A549 (cell line): ENCODE data around the gene PTGER4. TPM values are rescaled to one million over a fixed set of nuclear protein-coding genes. Genes with fewer than 3 reads are reported as not detected.

Experiments
- ATAC-seq, 2 experiments: fragments of 200-7000 bp in 1 of 2; fragments of >200 bp in 1 of 2; cut with Nextera tagmentation in 1 of 2; cut with Tn5 transposase in 1 of 2; 3 replicates each; pipeline versions ENCODE4 v1.8.0 to v1.9.1; 2018 to 2020; ENCODE audit warnings: mild to moderate bottlenecking in 1 of 2, moderate library complexity in 1 of 2
- CTCF ChIA-PET: fragments of 300-600 bp; sonication (Branson Sonifier 250); formaldehyde crosslinking; extraction: SDS; loops from one replicate; lab custom pipeline; 2021; ENCODE audit warnings: antibody characterized with exemption, inconsistent platforms; lab: Yijun Ruan, JAX
- POLR2A ChIA-PET: fragments of 350-600 bp; formaldehyde crosslinking; extraction: SDS; loops from one replicate; lab custom pipeline; 2021; ENCODE audit warnings: antibody characterized with exemption, inconsistent platforms; lab: Yijun Ruan, JAX
- DNase-seq, 2 experiments: peaks; one replicate each; pipeline versions ENCODE4 v3.0.0 to v3.0.0-alpha.2; 2011 to 2016; ENCODE audit warnings: low read depth in 1 of 2, low spot score in 1 of 2
- FAIRE-seq: peaks from 2 replicates; lab custom pipeline; 2011; peaks lifted over from hg19 to GRCh38; lab: Jason Lieb, UNC
- H3K27ac ChIP-seq, 2 experiments: fragments of >200 bp; sonication (Bioruptor Twin); formaldehyde crosslinking; 3 replicates each; pipeline ENCODE4 v1.5.1; 2016 to 2017
- H3K4me1 ChIP-seq: fragments of >200 bp; sonication (Bioruptor Twin); formaldehyde crosslinking; 3 replicates; pipeline ENCODE4 v1.6.1; 2016
- H3K4me2 ChIP-seq: fragments of >200 bp; sonication (Bioruptor Twin); formaldehyde crosslinking; 3 replicates; pipeline ENCODE4 v1.6.1; 2016
- H3K4me3 ChIP-seq: fragments of >200 bp; sonication (Bioruptor Twin); formaldehyde crosslinking; 3 replicates; pipeline ENCODE4 v1.5.1; 2016
- H3K9me3 ChIP-seq: fragments of >200 bp; sonication (Bioruptor Twin); formaldehyde crosslinking; 3 replicates; pipeline ENCODE4 v1.6.1; 2016
- CBX2 ChIP-seq: fragments of 200-600 bp; sonication (generic); IDR thresholded peaks from 2 replicates; pipeline ENCODE4 v1.6.1; 2016; ENCODE audit warnings: low read depth, mild to moderate bottlenecking, borderline replicate concordance
- CHD2 ChIP-seq: fragments of 150-350 bp; IDR thresholded peaks from 2 replicates; pipeline ENCODE4 v1.6.1; 2014; ENCODE audit warnings: low read length; ENCODE audit not compliant: partially characterized antibody
- E2F6 ChIP-seq: IDR thresholded peaks from 2 replicates; pipeline ENCODE4 v1.6.1; 2012; ENCODE audit warnings: low read depth, borderline replicate concordance
- EHF ChIP-seq: fragments of 250-450 bp; sonication (Bioruptor Pico); IDR thresholded peaks from 2 replicates; pipeline ENCODE4 v1.5.0; 2020; ENCODE audit warnings: mild to moderate bottlenecking
- ELK1 ChIP-seq: fragments of 150-350 bp; IDR thresholded peaks from 2 replicates; pipeline ENCODE4 v1.6.1; 2014; ENCODE audit warnings: low read depth, mild to moderate bottlenecking, low read length
- EP300 ChIP-seq, 2 experiments: fragments of >200 bp; sonication (Bioruptor Twin); formaldehyde crosslinking; IDR thresholded peaks; 2 replicates in 1 of 2; 3 replicates in 1 of 2; pipeline ENCODE4 v1.6.1; 2016 to 2017
- FOXS1 ChIP-seq: fragments of 250-450 bp; sonication (Bioruptor Pico); IDR thresholded peaks from 2 replicates; pipeline ENCODE4 v1.5.0; 2020; ENCODE audit warnings: mild to moderate bottlenecking, moderate library complexity
- HDAC2 ChIP-seq: fragments of 200-600 bp; sonication (generic); IDR thresholded peaks from 2 replicates; pipeline ENCODE4 v1.6.1; 2016
- HES2 ChIP-seq: fragments of >200 bp; sonication (Bioruptor Twin); formaldehyde crosslinking; IDR thresholded peaks from 2 replicates; pipeline ENCODE4 v1.6.1; 2016
- HEYL ChIP-seq: fragments of 250-450 bp; sonication (Bioruptor Pico); IDR thresholded peaks from 2 replicates; pipeline ENCODE4 v1.8.0; 2021; ENCODE audit warnings: mild to moderate bottlenecking, moderate library complexity
- HOXA7 ChIP-seq: fragments of 250-450 bp; sonication (Bioruptor Pico); IDR thresholded peaks from 2 replicates; pipeline ENCODE4 v1.5.0; 2020; ENCODE audit warnings: mild to moderate bottlenecking, moderate library complexity
- HOXB13 ChIP-seq: fragments of 250-450 bp; sonication (Bioruptor Pico); IDR thresholded peaks from 2 replicates; pipeline ENCODE4 v1.5.0; 2020; ENCODE audit warnings: low read depth, mild to moderate bottlenecking, moderate library complexity
- MAZ ChIP-seq: fragments of 150-350 bp; IDR thresholded peaks from 2 replicates; pipeline ENCODE4 v1.6.1; 2014; ENCODE audit warnings: antibody characterized with exemption, low read depth, low read length, borderline replicate concordance
- NR3C1 ChIP-seq: fragments of >200 bp; sonication (Bioruptor Twin); formaldehyde crosslinking; IDR thresholded peaks from 3 replicates; pipeline ENCODE4 v1.6.1; 2017
- POLR2A ChIP-seq: IDR thresholded peaks from 2 replicates; pipeline ENCODE4 v1.6.1; 2012; ENCODE audit warnings: mild to moderate bottlenecking, low read length
- RAD21 ChIP-seq, 2 experiments: fragments of >200 bp in 1 of 2; sonication (Bioruptor Twin) in 1 of 2; formaldehyde crosslinking in 1 of 2; IDR thresholded peaks in 1 of 2; conservative IDR thresholded peaks in 1 of 2; 2 replicates in 1 of 2; 3 replicates in 1 of 2; pipeline ENCODE4 v1.6.1; 2012 to 2018; ENCODE audit warnings: inconsistent platforms in 1 of 2
- RARB ChIP-seq: fragments of 250-450 bp; sonication (Bioruptor Pico); IDR thresholded peaks from 2 replicates; pipeline ENCODE4 v1.8.0; 2021; ENCODE audit warnings: mild to moderate bottlenecking, moderate library complexity
- RNF2 ChIP-seq: fragments of 200-600 bp; sonication (generic); IDR thresholded peaks from 2 replicates; pipeline ENCODE4 v1.6.1; 2016; ENCODE audit warnings: low read depth, mild to moderate bottlenecking, antibody characterized with exemption, moderate library complexity, borderline replicate concordance
- TFCP2L1 ChIP-seq: fragments of 250-450 bp; sonication (Bioruptor Pico); IDR thresholded peaks from 2 replicates; pipeline ENCODE4 v1.5.0; 2021; ENCODE audit warnings: mild to moderate bottlenecking
- USF2 ChIP-seq: fragments of 450-650 bp; IDR thresholded peaks from 2 replicates; pipeline ENCODE4 v1.6.1; 2014; ENCODE audit warnings: antibody characterized with exemption
- ZC3H11A ChIP-seq: fragments of 450-650 bp; IDR thresholded peaks from 2 replicates; pipeline ENCODE4 v1.6.1; 2014; ENCODE audit warnings: antibody characterized with exemption, mild to moderate bottlenecking
- ZSCAN20 ChIP-seq: fragments of 250-450 bp; sonication (Bioruptor Pico); IDR thresholded peaks from 2 replicates; pipeline ENCODE4 v1.8.0; 2022; ENCODE audit warnings: mild to moderate bottlenecking, moderate library complexity
- WGBS: methylation state at CpG from one replicate; pipeline ENCODE4 v1.1.6; 2017; ENCODE audit errors: missing lambda C conversion rate; 5-methylcytosine and 5-hydroxymethylcytosine counted together
- polyA plus RNA-seq, 4 experiments: library from polyadenylated mRNA; depleted of rRNA in 3 of 4; stranded (reverse); fragments of >200 nt; fragmentation: RNase III in 1 of 4; extraction: RNeasy Plus Mini Kit Qiagen cat#74134 plus additional on column Dnase treatment in 1 of 4; gene quantifications; 2 replicates in 3 of 4; 3 replicates in 1 of 4; pipeline ENCODE4 v1.2.3, GENCODE V29; 2011 to 2017
- TF ChIP-seq, protein P1 (sequence below): fragments of >200 bp; sonication (Bioruptor Twin); formaldehyde crosslinking; IDR thresholded peaks from 3 replicates; pipeline ENCODE4 v1.6.1; 2016

Gene PTGER4
- polyA plus RNA-seq, 2 of the 4 experiments (the other 2 are of a cell fraction): 0.54 to 0.89 TPM

DNA sequence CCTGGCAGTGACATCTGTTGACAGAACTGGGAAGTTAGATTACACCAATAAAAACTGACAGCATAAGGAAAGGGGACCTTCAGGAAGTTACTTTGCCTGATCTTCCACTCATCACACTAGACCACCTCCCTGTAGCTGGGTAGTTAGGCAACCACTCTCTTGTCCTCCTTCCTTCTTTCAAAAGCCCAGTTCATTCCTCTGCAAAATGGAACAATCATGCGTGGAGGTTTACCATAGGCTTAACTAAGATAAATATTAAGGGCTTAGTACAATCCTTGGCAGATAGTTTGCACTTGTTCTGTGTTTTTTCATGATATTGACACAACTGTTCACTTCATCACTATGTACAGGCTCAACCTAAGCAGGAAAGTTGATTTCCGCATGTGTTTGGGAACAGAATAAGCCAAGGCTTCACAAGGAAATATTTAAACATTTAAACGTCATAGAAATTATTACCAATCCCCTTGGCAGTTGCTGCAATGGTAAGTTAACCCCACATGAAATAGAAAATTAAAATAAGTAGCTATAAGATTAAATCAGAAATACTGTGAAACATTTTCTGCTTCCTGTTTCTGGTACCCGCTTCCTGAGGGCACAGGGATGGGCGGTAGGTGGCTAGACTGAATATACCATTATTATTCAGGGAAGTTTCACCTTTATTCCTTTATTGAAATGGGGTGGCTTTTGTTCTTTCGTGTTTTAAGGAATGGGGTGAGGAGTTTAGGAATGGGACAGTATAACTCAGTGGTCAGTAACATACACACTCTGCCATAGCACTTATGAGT, 9.9 kb upstream of the PTGER4 start (continued):
- no peak for TF ChIP-seq USF2
- TF ChIP-seq MAZ: no peak
- TF ChIP-seq, protein P1, sequence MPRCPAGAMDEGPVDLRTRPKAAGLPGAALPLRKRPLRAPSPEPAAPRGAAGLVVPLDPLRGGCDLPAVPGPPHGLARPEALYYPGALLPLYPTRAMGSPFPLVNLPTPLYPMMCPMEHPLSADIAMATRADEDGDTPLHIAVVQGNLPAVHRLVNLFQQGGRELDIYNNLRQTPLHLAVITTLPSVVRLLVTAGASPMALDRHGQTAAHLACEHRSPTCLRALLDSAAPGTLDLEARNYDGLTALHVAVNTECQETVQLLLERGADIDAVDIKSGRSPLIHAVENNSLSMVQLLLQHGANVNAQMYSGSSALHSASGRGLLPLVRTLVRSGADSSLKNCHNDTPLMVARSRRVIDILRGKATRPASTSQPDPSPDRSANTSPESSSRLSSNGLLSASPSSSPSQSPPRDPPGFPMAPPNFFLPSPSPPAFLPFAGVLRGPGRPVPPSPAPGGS: no peak

GRCh38 chr5:40672425-40672824, 7.3 kb upstream of the PTGER4 start:
- TF ChIP-seq HEYL (CRISPR knock-in tag) (no peak), EP300 (IDR thresholded peaks at IDR 0.05) (no peak), HOXB13 (CRISPR knock-in tag) (no peak), HES2 (no peak), MAZ (no peak), RNF2 (no peak), HOXA7 (CRISPR knock-in tag) (no peak), RARB (CRISPR knock-in tag) (no peak), POLR2A (no peak), CHD2 (no peak), TFCP2L1 (CRISPR knock-in tag) (no peak), E2F6 (no peak)
- H3K9me3 ChIP-seq: no peaks in the 10 kb centered on the region
- peaks cover 10% of the 10 kb centered on the region for H3K4me1 ChIP-seq
- DNase-seq: no peak
- H3K4me3 ChIP-seq: no peak overlapping the region
- WGBS: 68% methylated on average over 4 of the region's 4 CpGs
- FAIRE-seq: no peak
- ChIA-PET CTCF (interaction anchor here (0.7 kb wide), 1 partner anchor 142 kb away, joined by 3 read pairs; no protein-coding TSS in a partner anchor), POLR2A (no interaction called here)
- no peak for ATAC-seq
- H3K27ac ChIP-seq: no peak overlapping the region
- no peak overlapping the region for H3K4me2 ChIP-seq

DNA sequence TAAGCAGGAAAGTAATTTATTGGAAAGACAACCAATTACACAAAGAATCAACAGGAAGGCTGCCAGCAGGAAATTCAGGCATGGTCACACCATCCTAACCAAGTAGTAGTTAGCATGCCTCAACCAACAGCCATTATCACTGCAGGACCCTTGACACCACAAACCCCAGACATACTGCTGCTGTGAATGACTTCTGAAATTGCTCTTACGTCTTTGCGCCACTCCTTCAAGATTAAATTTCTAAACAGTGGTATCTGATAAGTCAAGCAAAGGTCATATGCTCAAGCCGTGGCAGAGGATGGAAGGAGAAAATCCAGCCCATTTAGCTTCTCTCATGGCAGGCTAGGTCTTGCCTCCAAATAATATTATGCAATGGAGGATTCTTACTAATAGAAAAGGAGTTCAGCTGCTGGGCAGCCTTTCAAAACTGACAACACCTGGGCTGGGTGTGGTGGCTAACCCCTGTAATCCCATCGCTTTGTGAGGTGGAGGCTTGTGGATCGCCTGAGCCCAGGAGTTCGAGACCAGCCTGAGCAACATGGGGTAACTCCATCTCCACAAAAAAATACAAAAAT, 5.0 kb upstream of the PTGER4 start:
- TF ChIP-seq ZSCAN20 (no peak), ZC3H11A (no peak), CBX2 (no peak), RAD21 (conservative IDR thresholded peaks at IDR 0.05 in 1 of 2, IDR thresholded peaks at IDR 0.05 in 1 of 2) (no peak), ELK1 (no peak), CHD2 (no peak), HDAC2 (no peak), EHF (no peak), HES2 (no peak), FOXS1 (CRISPR knock-in tag) (no peak), USF2 (no peak), POLR2A (no peak), NR3C1 (no peak), MAZ (no peak), EP300 (IDR thresholded peaks at IDR 0.05) (no peak)
- no peak overlapping the region for H3K4me2 ChIP-seq
- WGBS: 94% methylated on average over 6 of the region's 6 CpGs
- H3K4me3 ChIP-seq: no peak overlapping the region
- CTCF ChIA-PET: interaction anchor here (0.6 kb wide), 1 partner anchor 389 kb away, joined by 3 read pairs; no protein-coding TSS in a partner anchor
- ATAC-seq (no peak), FAIRE-seq (no peak), DNase-seq (no peak)
- H3K9me3 ChIP-seq: no peaks in the 10 kb centered on the region
- H3K27ac ChIP-seq: no peak overlapping the region
- peaks cover 20% of the 10 kb centered on the region for H3K4me1 ChIP-seq
- POLR2A ChIA-PET: no interaction called here
